ENCODE results near the gene SHKBP1. TPM values are rescaled to one million over a fixed set of nuclear protein-coding genes. Genes with fewer than 3 reads are reported as not detected.

Gene SHKBP1
- total and polyA plus RNA-seq, 2 of the 8 experiments (the other 6 are each of a cell fraction or from before 2014, with no cell fraction given), result 74.6 to 98.8 TPM

DNA sequence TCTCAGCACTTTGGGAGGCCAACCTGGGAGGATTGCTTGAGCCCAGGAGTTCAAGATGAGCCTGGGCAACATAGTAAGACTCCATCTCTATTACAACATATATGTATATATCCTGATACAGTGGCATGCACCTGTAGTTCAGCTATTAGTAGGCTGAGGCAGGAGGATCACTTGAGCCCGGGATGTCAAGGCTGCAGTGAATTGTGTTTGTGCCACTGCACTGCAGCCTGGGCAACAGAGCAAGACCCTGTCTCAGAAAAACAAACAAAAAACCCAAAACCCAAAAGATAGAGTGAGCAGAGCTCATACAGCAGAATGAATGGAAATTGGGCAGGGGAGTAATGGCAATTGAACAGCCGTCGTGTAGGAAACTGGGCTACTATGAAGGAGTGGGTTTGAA, 17.3 kb upstream of the SHKBP1 start:
- ChIA-PET CTCF (ENCODE audit: partially characterized antibody) (interaction anchor here (0.7 to 2.4 kb wide), 7 partner anchors 9 to 75 kb away, joined by 3 to 8 read pairs (median 6); no protein-coding TSS in a partner anchor), POLR2A (ENCODE audit: partially characterized antibody) (interaction anchor here (0.9 kb wide), 1 partner anchor 39 kb away, joined by 4 read pairs; no protein-coding TSS in a partner anchor)
- no peak overlapping the region for H3K18ac ChIP-seq (ENCODE audit: extremely low read depth, low read length)
- H4K5ac ChIP-seq (ENCODE audit: insufficient read length, low read depth, low read length), result no peak overlapping the region
- no peak overlapping the region for H4K91ac ChIP-seq (replicated peaks; ENCODE audit: insufficient read length, low read length)
- no peak overlapping the region for H3K9ac ChIP-seq (replicated peaks in 1 of 4; ENCODE audit: extremely low read depth in 1 of 4, low read depth in 3 of 4, low read length in 3 of 4)
- H3K14ac ChIP-seq (ENCODE audit: insufficient read length), result no peak overlapping the region
- no peak overlapping the region for H3K4me3 ChIP-seq (ENCODE audit: extremely low read depth in 1 of 4, insufficient read depth in 2 of 4, low read depth in 3 of 4, low read length in 4 of 4)
- H3K4ac ChIP-seq (replicated peaks; ENCODE audit: insufficient read length, low read depth, low read length), result no peak overlapping the region
- no peak for FAIRE-seq
- WGBS, 2 experiments (ENCODE audit: extremely low coverage in 1 of 2, insufficient coverage in 1 of 2, insufficient read length in 1 of 2, insufficient replicate concordance in 2 of 2, low coverage in 1 of 2, low lambda C conversion rate in 2 of 2, missing lambda C conversion rate in 1 of 2), result 88% methylated on average over 3 of the region's 3 CpGs; no CpG with 5 or more reads in 1 of the 2 experiments
- H2AFZ ChIP-seq (ENCODE audit: low read length), result no peak overlapping the region
- H3K4me1 ChIP-seq (replicated peaks in 1 of 4; ENCODE audit: control insufficient read depth in 3 of 4, insufficient read depth in 4 of 4, low read length in 3 of 4), result peaks cover 0 to 5% (median 1%) of the 10 kb centered on the region in 4 experiments; a peak in 4 of 7 replicates
- H3K23me2 ChIP-seq (ENCODE audit: low read depth, low read length), result peaks cover 3% of the 10 kb centered on the region; the same call in 1 of the 2 replicates
- H3K9me3 ChIP-seq (ENCODE audit: insufficient read depth in 2 of 2, low read depth in 1 of 2, low read length in 1 of 2), result no peaks in the 10 kb centered on the region
- H2BK120ac ChIP-seq (replicated peaks; ENCODE audit: low read depth, low read length), result no peak overlapping the region
- H3K27me3 ChIP-seq (replicated peaks in 1 of 4; ENCODE audit: control insufficient read depth in 3 of 4, extremely low read depth in 1 of 4, insufficient read depth in 3 of 4, low read length in 3 of 4), result peaks cover 7 to 22% (median 15%) of the 10 kb centered on the region in 4 experiments
- H2BK15ac ChIP-seq (ENCODE audit: low read length), result no peak overlapping the region
- no peak overlapping the region for H2BK20ac ChIP-seq (ENCODE audit: low read length)
- no peak overlapping the region for H3K27ac ChIP-seq (ENCODE audit: low read depth, low read length)
- peaks cover 0 to 1% of the 10 kb centered on the region in 2 experiments for H4K20me1 ChIP-seq (replicated peaks in 1 of 2; ENCODE audit: control insufficient read depth in 1 of 2, insufficient read depth in 2 of 2, low read length in 2 of 2)
- H2AK5ac ChIP-seq (ENCODE audit: low read depth, low read length), result no peak overlapping the region
- no peaks in the 10 kb centered on the region for H3K36me3 ChIP-seq (ENCODE audit: control insufficient read depth in 2 of 4, insufficient read depth in 4 of 4, low read length in 3 of 4)
- no peak overlapping the region for H3K4me2 ChIP-seq (ENCODE audit: insufficient read depth in 1 of 2, low read depth in 2 of 2, low read length in 2 of 2)
- no peaks in the 10 kb centered on the region for H3K79me2 ChIP-seq (ENCODE audit: control insufficient read depth in 1 of 2, insufficient read depth in 2 of 2, low read length in 2 of 2)
- H3K79me1 ChIP-seq (ENCODE audit: low read depth, low read length), result no peaks in the 10 kb centered on the region
- no peak for TF ChIP-seq SIN3A (conservative IDR thresholded peaks at IDR 0.05 in 1 of 2, IDR thresholded peaks at IDR 0.05 in 1 of 2; ENCODE audit: low read depth in 1 of 2, low read length in 2 of 2)
- no peak for TF ChIP-seq SAP30 (IDR thresholded peaks at IDR 0.05; ENCODE audit: insufficient read depth, insufficient replicate concordance, low read length)
- no peak for TF ChIP-seq POLR2A (IDR thresholded peaks at IDR 0.05; ENCODE audit: control extremely low read depth in 1 of 2, low read depth in 2 of 2, low read length in 2 of 2)
- TF ChIP-seq MAFK (IDR thresholded peaks at IDR 0.05; ENCODE audit: low read depth, low read length), result no peak
- no peak for TF ChIP-seq FOSL1 (IDR thresholded peaks at IDR 0.05; ENCODE audit: insufficient read depth, low read depth, low read length)
- no peak for TF ChIP-seq YY1 (IDR thresholded peaks at IDR 0.05; ENCODE audit: low read depth, low read length)
- H3K23ac ChIP-seq (ENCODE audit: insufficient read length), result no peak overlapping the region
- no peak overlapping the region for H4K8ac ChIP-seq (ENCODE audit: extremely low read depth, insufficient read depth, low read length)
- H2BK12ac ChIP-seq (ENCODE audit: low read depth, low read length), result no peak overlapping the region
- no peak overlapping the region for H3K56ac ChIP-seq (replicated peaks; ENCODE audit: insufficient read length, low read depth, low read length)
- H2BK5ac ChIP-seq (ENCODE audit: low read depth, low read length), result no peak overlapping the region
- no peak for DNase-seq (ENCODE audit: low read depth in 1 of 2, low spot score in 2 of 2)
